Stimulated activated CD4-positive, alpha-beta T cell treated with anti-CD3 and anti-CD28 coated beads, Interleukin-1b, Interleukin-23, amount 100 ng/mL, for 1 hour (primary cell): Measurements from ENCODE around the gene CTBP1.
A peak's percentile ranks its signal among the peaks of the same experiment; 100 is the strongest.

Experiments used
- DNase-seq, 2 donors: peaks; one replicate each; pipeline ENCODE4 v3.0.0-alpha.2; 2020; ENCODE audit warnings: low read depth in 2 of 2

Gene CTBP1

GRCh38 chr4:1175635-1176229 is 73.2 kb downstream of the CTBP1 start:
- DNase-seq, result no peak

GRCh38 chr4:1174941-1175634 is 73.8 kb downstream of the CTBP1 start:
- DNase-seq, result no peak

GRCh38 chr4:1172971-1173757 is 75.8 kb downstream of the CTBP1 start:
- DNase-seq, result no peak

- DNase-seq, result no peak
Observed at GRCh38 chr4:1172228-1172851, 76.6 kb downstream of the CTBP1 start, which contains the start of gene SPON2. Gene SPON2 (minus strand): TSS chr4:1172583.

- DNase-seq, result peak in 1 of 2 donors; percentile 26
Observed at GRCh38 chr4:1171311-1172227, 77.4 kb downstream of the CTBP1 start.

GRCh38 chr4:1170976-1171310 is 78.0 kb downstream of the CTBP1 start:
- no peak for DNase-seq

GRCh38 chr4:1170156-1170975 is 78.6 kb downstream of the CTBP1 start:
- DNase-seq, result no peak

GRCh38 chr4:1169691-1170096 is 79.2 kb downstream of the CTBP1 start:
- DNase-seq, result no peak

- DNase-seq, result no peak
Observed at GRCh38 chr4:1169171-1169671, 79.7 kb downstream of the CTBP1 start.

GRCh38 chr4:1168191-1169101 is 80.5 kb downstream of the CTBP1 start:
- DNase-seq, result no peak

GRCh38 chr4:1167244-1167949 is 81.5 kb downstream of the CTBP1 start:
- peak; percentile 65 to 69 for DNase-seq

- no peak for DNase-seq
Observed at GRCh38 chr4:1166509-1167243, 82.3 kb downstream of the CTBP1 start.

GRCh38 chr4:1164956-1165545 is 83.9 kb downstream of the CTBP1 start:
- DNase-seq, result no peak

- DNase-seq, result no peak
Observed at GRCh38 chr4:1164444-1164843, 84.5 kb downstream of the CTBP1 start.

- no peak for DNase-seq
Observed at GRCh38 chr4:1164040-1164439, 84.9 kb downstream of the CTBP1 start.
